Gastrocnemius medialis (tissue), 4 donors: Measurements from ENCODE around the gene SYNC.

Experiments used
- CTCF ChIP-seq, 5 experiments: fragments of 450-650 bp in 3 of 5; fragments of 200-600 bp in 2 of 5; sonication (generic) in 2 of 5; IDR thresholded peaks in 4 of 5; conservative IDR thresholded peaks in 1 of 5; 1 replicate in 4 of 5; 2 replicates in 1 of 5; pipeline ENCODE4 v1.5.1; 2016 to 2019; ENCODE audit warnings: antibody characterized with exemption in 5 of 5, mild to moderate bottlenecking in 3 of 5, moderate library complexity in 3 of 5
- POLR2A ChIP-seq, 2 donors: fragments of 450-650 bp; IDR thresholded peaks; one replicate each; pipeline ENCODE4 v1.6.1; 2017; ENCODE audit warnings: antibody characterized with exemption in 2 of 2, mild to moderate bottlenecking in 2 of 2, moderate library complexity in 2 of 2

GRCh38 chr1:32639489-32640075, 63.0 kb downstream of the SYNC start:
- TF ChIP-seq POLR2A (IDR thresholded peaks at IDR 0.05) = no peak
- no peak for TF ChIP-seq CTCF (IDR thresholded peaks at IDR 0.05 in 4 of 5, conservative IDR thresholded peaks at IDR 0.05 in 1 of 5)
